Measurements from ENCODE around the gene SCYGR3.

Gene SCYGR3

GRCh38 chr2:227630322-227630721 lies 15.7 kb upstream of the SCYGR3 start:
- Histone ChIP-seq H3K27me3 (ENCODE audit: control insufficient read depth, insufficient read depth, low read length) (no peaks in the 10 kb centered on the region), H3K9me3 (ENCODE audit: control insufficient read depth, insufficient read depth, low read depth, low read length) (no peaks in the 10 kb centered on the region), H3K4me3 (ENCODE audit: low read depth, low read length) (no peak overlapping the region), H3K27ac (ENCODE audit: low read depth, low read length) (no peak overlapping the region), H3K9ac (ENCODE audit: low read length) (no peak overlapping the region), H3K4me1 (ENCODE audit: control insufficient read depth, insufficient read depth, low read length) (no peaks in the 10 kb centered on the region), H3K36me3 (ENCODE audit: control insufficient read depth, insufficient read depth, low read length) (no peaks in the 10 kb centered on the region)

GRCh38 chr2:227629435-227629834 lies 14.8 kb upstream of the SCYGR3 start:
- H3K9ac ChIP-seq (ENCODE audit: low read length): no peak overlapping the region
- no peaks in the 10 kb centered on the region for H3K27me3 ChIP-seq (ENCODE audit: control insufficient read depth, insufficient read depth, low read length)
- no peak overlapping the region for H3K27ac ChIP-seq (ENCODE audit: low read depth, low read length)
- H3K4me3 ChIP-seq (ENCODE audit: low read depth, low read length): no peak overlapping the region
- H3K9me3 ChIP-seq (ENCODE audit: control insufficient read depth, insufficient read depth, low read depth, low read length): no peaks in the 10 kb centered on the region
- no peaks in the 10 kb centered on the region for H3K36me3 ChIP-seq (ENCODE audit: control insufficient read depth, insufficient read depth, low read length)
- no peaks in the 10 kb centered on the region for H3K4me1 ChIP-seq (ENCODE audit: control insufficient read depth, insufficient read depth, low read length)

GRCh38 chr2:227627769-227628168 lies 13.1 kb upstream of the SCYGR3 start:
- Histone ChIP-seq H3K36me3 (ENCODE audit: control insufficient read depth, insufficient read depth, low read length) (no peaks in the 10 kb centered on the region), H3K9ac (ENCODE audit: low read length) (no peak overlapping the region)

GRCh38 chr2:227626580-227627151 lies 12.0 kb upstream of the SCYGR3 start:
- Histone ChIP-seq H3K4me3 (ENCODE audit: low read depth, low read length) (no peak overlapping the region), H3K36me3 (ENCODE audit: control insufficient read depth, insufficient read depth, low read length) (no peaks in the 10 kb centered on the region), H3K4me1 (ENCODE audit: control insufficient read depth, insufficient read depth, low read length) (no peaks in the 10 kb centered on the region), H3K27me3 (ENCODE audit: control insufficient read depth, insufficient read depth, low read length) (no peaks in the 10 kb centered on the region), H3K9me3 (ENCODE audit: control insufficient read depth, insufficient read depth, low read depth, low read length) (peaks cover 3% of the 10 kb centered on the region; the same call in 1 of the 2 replicates), H3K9ac (ENCODE audit: low read length) (no peak overlapping the region), H3K27ac (ENCODE audit: low read depth, low read length) (no peak overlapping the region)

More at GRCh38 chr2:227627769-227628168, 13.1 kb upstream of the SCYGR3 start:
- H3K9me3 ChIP-seq (ENCODE audit: control insufficient read depth, insufficient read depth, low read depth, low read length): 0 out of 2 replicates have a peak, but pooled peaks cover 1% of the 10 kb centered on the region
- no peaks in the 10 kb centered on the region for H3K27me3 ChIP-seq (ENCODE audit: control insufficient read depth, insufficient read depth, low read length)
- no peaks in the 10 kb centered on the region for H3K4me1 ChIP-seq (ENCODE audit: control insufficient read depth, insufficient read depth, low read length)
- H3K4me3 ChIP-seq (ENCODE audit: low read depth, low read length): no peak overlapping the region
- no peak overlapping the region for H3K27ac ChIP-seq (ENCODE audit: low read depth, low read length)

GRCh38 chr2:227625420-227625819 lies 10.8 kb upstream of the SCYGR3 start:
- Histone ChIP-seq H3K27me3 (ENCODE audit: control insufficient read depth, insufficient read depth, low read length) (no peaks in the 10 kb centered on the region), H3K4me3 (ENCODE audit: low read depth, low read length) (no peak overlapping the region), H3K9ac (ENCODE audit: low read length) (no peak overlapping the region), H3K4me1 (ENCODE audit: control insufficient read depth, insufficient read depth, low read length) (no peaks in the 10 kb centered on the region), H3K27ac (ENCODE audit: low read depth, low read length) (no peak overlapping the region), H3K9me3 (ENCODE audit: control insufficient read depth, insufficient read depth, low read depth, low read length) (peaks cover 3% of the 10 kb centered on the region; the same call in 1 of the 2 replicates), H3K36me3 (ENCODE audit: control insufficient read depth, insufficient read depth, low read length) (no peaks in the 10 kb centered on the region)

GRCh38 chr2:227623226-227623625 lies 8.6 kb upstream of the SCYGR3 start:
- Histone ChIP-seq H3K4me1 (ENCODE audit: control insufficient read depth, insufficient read depth, low read length) (peaks cover 6% of the 10 kb centered on the region; the same call in 1 of the 2 replicates), H3K27me3 (ENCODE audit: control insufficient read depth, insufficient read depth, low read length) (no peaks in the 10 kb centered on the region), H3K4me3 (ENCODE audit: low read depth, low read length) (no peak overlapping the region), H3K9me3 (ENCODE audit: control insufficient read depth, insufficient read depth, low read depth, low read length) (peaks cover 3% of the 10 kb centered on the region; the same call in 1 of the 2 replicates), H3K36me3 (ENCODE audit: control insufficient read depth, insufficient read depth, low read length) (no peaks in the 10 kb centered on the region), H3K9ac (ENCODE audit: low read length) (no peak overlapping the region), H3K27ac (ENCODE audit: low read depth, low read length) (no peak overlapping the region)

GRCh38 chr2:227617316-227618230 lies 2.9 kb upstream of the SCYGR3 start, which contains the start of gene SCYGR4:
SCYGR4 (plus strand) TSS chr2:227617498; CDS start chr2:227617498, 0 bp downstream.
- Histone ChIP-seq H3K27ac (ENCODE audit: low read depth, low read length) (no peak within 1 kb of the TSS), H3K9ac (ENCODE audit: low read length) (no peak within 1 kb of the TSS), H3K4me3 (ENCODE audit: low read depth, low read length) (no peak within 1 kb of the TSS), H3K36me3 (ENCODE audit: control insufficient read depth, insufficient read depth, low read length) (no peaks in the 10 kb centered on the region), H3K4me1 (ENCODE audit: control insufficient read depth, insufficient read depth, low read length) (peaks cover 24% of the 10 kb centered on the region), H3K9me3 (ENCODE audit: control insufficient read depth, insufficient read depth, low read depth, low read length) (no peaks in the 10 kb centered on the region; the same call in 1 of the 2 replicates), H3K27me3 (ENCODE audit: control insufficient read depth, insufficient read depth, low read length) (peaks cover 22% of the 10 kb centered on the region; the same call in 1 of the 2 replicates)

GRCh38 chr2:227616631-227617030 lies 2.0 kb upstream of the SCYGR3 start:
- H3K36me3 ChIP-seq (ENCODE audit: control insufficient read depth, insufficient read depth, low read length): no peaks in the 10 kb centered on the region
- H3K4me1 ChIP-seq (ENCODE audit: control insufficient read depth, insufficient read depth, low read length): peaks cover 24% of the 10 kb centered on the region
- no peak overlapping the region for H3K9ac ChIP-seq (ENCODE audit: low read length)
- H3K9me3 ChIP-seq (ENCODE audit: control insufficient read depth, insufficient read depth, low read depth, low read length): no peaks in the 10 kb centered on the region; the same call in 1 of the 2 replicates
- H3K27me3 ChIP-seq (ENCODE audit: control insufficient read depth, insufficient read depth, low read length): peaks cover 22% of the 10 kb centered on the region; the same call in 1 of the 2 replicates
- no peak overlapping the region for H3K27ac ChIP-seq (ENCODE audit: low read depth, low read length)
- H3K4me3 ChIP-seq (ENCODE audit: low read depth, low read length): no peak overlapping the region

GRCh38 chr2:227615906-227616305 lies 1.3 kb upstream of the SCYGR3 start:
- no peaks in the 10 kb centered on the region for H3K36me3 ChIP-seq (ENCODE audit: control insufficient read depth, insufficient read depth, low read length)
- H3K27ac ChIP-seq (ENCODE audit: low read depth, low read length): no peak overlapping the region
- no peak overlapping the region for H3K4me3 ChIP-seq (ENCODE audit: low read depth, low read length)
- H3K27me3 ChIP-seq (ENCODE audit: control insufficient read depth, insufficient read depth, low read length): peaks cover 22% of the 10 kb centered on the region; the same call in 1 of the 2 replicates
- peaks cover 24% of the 10 kb centered on the region for H3K4me1 ChIP-seq (ENCODE audit: control insufficient read depth, insufficient read depth, low read length)
- no peaks in the 10 kb centered on the region for H3K9me3 ChIP-seq (ENCODE audit: control insufficient read depth, insufficient read depth, low read depth, low read length)
- H3K9ac ChIP-seq (ENCODE audit: low read length): no peak overlapping the region

- Histone ChIP-seq H3K4me3 (ENCODE audit: low read depth, low read length) (no peak overlapping the region), H3K27me3 (ENCODE audit: control insufficient read depth, insufficient read depth, low read length) (peaks cover 22% of the 10 kb centered on the region; the same call in 1 of the 2 replicates), H3K9ac (ENCODE audit: low read length) (no peak overlapping the region)
These were observed 541 bp upstream of the SCYGR3 start for GRCh38 chr2:227615181-227615580.

GRCh38 chr2:227614246-227614645 lies 394 bp downstream of the SCYGR3 start:
- H3K9me3 ChIP-seq (ENCODE audit: control insufficient read depth, insufficient read depth, low read depth, low read length): no peaks in the 10 kb centered on the region
- peaks cover 18% of the 10 kb centered on the region for H3K4me1 ChIP-seq (ENCODE audit: control insufficient read depth, insufficient read depth, low read length)
- H3K4me3 ChIP-seq (ENCODE audit: low read depth, low read length): no peak overlapping the region
- H3K27me3 ChIP-seq (ENCODE audit: control insufficient read depth, insufficient read depth, low read length): peaks cover 22% of the 10 kb centered on the region; the same call in 1 of the 2 replicates
- no peaks in the 10 kb centered on the region for H3K36me3 ChIP-seq (ENCODE audit: control insufficient read depth, insufficient read depth, low read length)
- no peak overlapping the region for H3K27ac ChIP-seq (ENCODE audit: low read depth, low read length)
- no peak overlapping the region for H3K9ac ChIP-seq (ENCODE audit: low read length)

More at GRCh38 chr2:227615181-227615580, 541 bp upstream of the SCYGR3 start:
- Histone ChIP-seq H3K9me3 (ENCODE audit: control insufficient read depth, insufficient read depth, low read depth, low read length) (no peaks in the 10 kb centered on the region), H3K36me3 (ENCODE audit: control insufficient read depth, insufficient read depth, low read length) (no peaks in the 10 kb centered on the region), H3K4me1 (ENCODE audit: control insufficient read depth, insufficient read depth, low read length) (peaks cover 22% of the 10 kb centered on the region), H3K27ac (ENCODE audit: low read depth, low read length) (no peak overlapping the region)

Measured in HUES6 (cell line).